GM12892 (cell line): ENCODE data around the gene FBXW7.

ENCODE experiments used
- POLR2A ChIP-seq: IDR thresholded peaks from 2 replicates; pipeline ENCODE4 v1.6.1; 2011; ENCODE audit warnings: low read depth, low read length, control low read depth
- POLR2AphosphoS5 ChIP-seq: IDR thresholded peaks from 2 replicates; pipeline ENCODE4 v1.6.1; 2011; ENCODE audit warnings: low read depth, low read length, control low read depth
- TAF1 ChIP-seq: IDR thresholded peaks from 2 replicates; pipeline ENCODE4 v1.6.1; 2011; ENCODE audit warnings: low read depth, mild to moderate bottlenecking, control low read depth, low read length, borderline replicate concordance

GRCh38 chr4:152462695-152463094, 73.2 kb downstream of the FBXW7 start:
- TF ChIP-seq POLR2A (no peak), POLR2AphosphoS5 (no peak), TAF1 (no peak)
